Measurements from ENCODE around the gene ZDHHC8.

ZDHHC8 gene

GRCh38 chr22:20129747-20130014, 1.9 kb upstream of the ZDHHC8 start:
- no peak overlapping the region for H2BK12ac ChIP-seq (ENCODE audit: low read length)
- H3K4me2 ChIP-seq (ENCODE audit: insufficient read depth, low read length, poor library complexity, severe bottlenecking), result no peak overlapping the region
- H3K4ac ChIP-seq (ENCODE audit: low read length), result no peak overlapping the region
- H3K4me1 ChIP-seq (ENCODE audit: control insufficient read depth in 2 of 2, insufficient read depth in 1 of 2, low read depth in 1 of 2, low read length in 2 of 2), result peaks cover 8 to 14% of the 10 kb centered on the region in 2 donors
- H2BK120ac ChIP-seq (ENCODE audit: low read depth, low read length), result no peak overlapping the region
- H2BK5ac ChIP-seq (ENCODE audit: low read length), result peak overlapping the region; percentile 32
- H3K9me3 ChIP-seq (replicated peaks in 1 of 2; ENCODE audit: control insufficient read depth in 2 of 2, insufficient read depth in 1 of 2, low read depth in 1 of 2, low read length in 2 of 2), result peaks cover 0 to 4% of the 10 kb centered on the region in 2 donors
- peak overlapping the region; percentile 40 for H3K9ac ChIP-seq (ENCODE audit: low read depth, low read length, poor library complexity)
- H2BK15ac ChIP-seq (ENCODE audit: low read length), result no peak overlapping the region
- H3K18ac ChIP-seq (ENCODE audit: low read length), result peak overlapping the region; percentile 45
- no peak overlapping the region for H3K4me3 ChIP-seq (ENCODE audit: low read length in 2 of 2)
- H3K36me3 ChIP-seq (replicated peaks in 1 of 2; ENCODE audit: control insufficient read depth in 2 of 2, insufficient read depth in 2 of 2, low read length in 2 of 2), result peaks cover 29 to 37% of the 10 kb centered on the region in 2 donors
- no peaks in the 10 kb centered on the region for H3K27me3 ChIP-seq (ENCODE audit: control insufficient read depth in 3 of 3, insufficient read depth in 3 of 3, low read depth in 1 of 3, low read length in 3 of 3)
- H4K91ac ChIP-seq (ENCODE audit: low read depth, low read length, poor library complexity), result no peak overlapping the region
- H3K14ac ChIP-seq (ENCODE audit: low read length), result no peak overlapping the region
- no peak for DNase-seq (ENCODE audit: low spot score)
- H3K27ac ChIP-seq (replicated peaks; ENCODE audit: low read length), result no peak overlapping the region
- peaks cover 11% of the 10 kb centered on the region for H3K79me1 ChIP-seq (ENCODE audit: low read depth, low read length)
- H2AK5ac ChIP-seq (ENCODE audit: low read depth, low read length), result no peak overlapping the region
- no peak overlapping the region for H2AFZ ChIP-seq (ENCODE audit: low read length)
- peak overlapping the region; percentile 96 for H3K23ac ChIP-seq (ENCODE audit: low read depth, low read length, poor library complexity)
- H4K8ac ChIP-seq (ENCODE audit: low read depth, low read length), result peak overlapping the region; percentile 57
- WGBS, 2 donors (ENCODE audit: extremely low coverage in 2 of 2, insufficient read length in 2 of 2, insufficient replicate concordance in 1 of 2), result no CpG with 5 or more reads among the region's 3 CpGs

DNA sequence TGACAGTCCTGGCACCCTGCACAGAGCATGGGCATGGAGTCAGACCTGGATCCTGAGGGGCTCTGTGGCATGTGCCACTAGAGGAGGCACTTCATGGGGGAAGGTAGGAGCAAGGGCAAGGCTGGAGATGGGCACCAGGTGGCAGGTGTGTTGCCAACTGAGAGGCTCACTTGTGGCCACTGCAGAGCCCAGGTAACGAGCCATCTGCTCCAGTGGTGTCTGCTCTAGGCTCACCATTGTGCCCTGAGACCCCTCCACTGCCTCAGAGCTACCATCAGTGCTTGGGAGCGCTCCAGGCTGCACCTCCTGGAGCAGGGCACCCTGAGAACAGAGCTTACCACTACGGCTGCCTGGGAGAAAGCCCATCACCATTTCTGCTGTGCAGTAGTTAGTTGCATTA, 1.3 kb upstream of the ZDHHC8 start:
- no peak overlapping the region for H3K18ac ChIP-seq (ENCODE audit: low read length)
- H3K14ac ChIP-seq (ENCODE audit: low read length), result no peak overlapping the region
- peak overlapping the region; percentile 94 for H2AFZ ChIP-seq (ENCODE audit: low read length)
- no peak overlapping the region for H2BK15ac ChIP-seq (ENCODE audit: low read length)
- no CpG with 5 or more reads among the region's 3 CpGs for WGBS, 2 donors (ENCODE audit: extremely low coverage in 2 of 2, insufficient read length in 2 of 2, insufficient replicate concordance in 1 of 2)
- H4K91ac ChIP-seq (ENCODE audit: low read depth, low read length, poor library complexity), result no peak overlapping the region
- H2BK5ac ChIP-seq (ENCODE audit: low read length), result no peak overlapping the region
- no peak for DNase-seq (ENCODE audit: low spot score)
- H3K9me3 ChIP-seq (replicated peaks in 1 of 2; ENCODE audit: control insufficient read depth in 2 of 2, insufficient read depth in 1 of 2, low read depth in 1 of 2, low read length in 2 of 2), result peaks cover 0 to 4% of the 10 kb centered on the region in 2 donors
- no peak overlapping the region for H3K4ac ChIP-seq (ENCODE audit: low read length)
- H3K23ac ChIP-seq (ENCODE audit: low read depth, low read length, poor library complexity), result peak overlapping the region; percentile 85
- peak overlapping the region in 1 of 2 donors; percentile 84 for H3K4me3 ChIP-seq (ENCODE audit: low read length in 2 of 2)
- peaks cover 8 to 14% of the 10 kb centered on the region in 2 donors for H3K4me1 ChIP-seq (ENCODE audit: control insufficient read depth in 2 of 2, insufficient read depth in 1 of 2, low read depth in 1 of 2, low read length in 2 of 2)
- H2AK5ac ChIP-seq (ENCODE audit: low read depth, low read length), result peak overlapping the region; percentile 88
- H4K8ac ChIP-seq (ENCODE audit: low read depth, low read length), result no peak overlapping the region
- H2BK120ac ChIP-seq (ENCODE audit: low read depth, low read length), result peak overlapping the region; percentile 93
- peaks cover 11% of the 10 kb centered on the region for H3K79me1 ChIP-seq (ENCODE audit: low read depth, low read length)
- no peak overlapping the region for H3K9ac ChIP-seq (ENCODE audit: low read depth, low read length, poor library complexity)
- peak overlapping the region; percentile 65 for H2BK12ac ChIP-seq (ENCODE audit: low read length)
- H3K27ac ChIP-seq (replicated peaks; ENCODE audit: low read length), result peak overlapping the region; percentile 28
- no peak overlapping the region for H3K4me2 ChIP-seq (ENCODE audit: insufficient read depth, low read length, poor library complexity, severe bottlenecking)
- peaks cover 25 to 31% of the 10 kb centered on the region in 2 donors for H3K36me3 ChIP-seq (replicated peaks in 1 of 2; ENCODE audit: control insufficient read depth in 2 of 2, insufficient read depth in 2 of 2, low read length in 2 of 2)
- no peaks in the 10 kb centered on the region for H3K27me3 ChIP-seq (ENCODE audit: control insufficient read depth in 3 of 3, insufficient read depth in 3 of 3, low read depth in 1 of 3, low read length in 3 of 3)

DNA sequence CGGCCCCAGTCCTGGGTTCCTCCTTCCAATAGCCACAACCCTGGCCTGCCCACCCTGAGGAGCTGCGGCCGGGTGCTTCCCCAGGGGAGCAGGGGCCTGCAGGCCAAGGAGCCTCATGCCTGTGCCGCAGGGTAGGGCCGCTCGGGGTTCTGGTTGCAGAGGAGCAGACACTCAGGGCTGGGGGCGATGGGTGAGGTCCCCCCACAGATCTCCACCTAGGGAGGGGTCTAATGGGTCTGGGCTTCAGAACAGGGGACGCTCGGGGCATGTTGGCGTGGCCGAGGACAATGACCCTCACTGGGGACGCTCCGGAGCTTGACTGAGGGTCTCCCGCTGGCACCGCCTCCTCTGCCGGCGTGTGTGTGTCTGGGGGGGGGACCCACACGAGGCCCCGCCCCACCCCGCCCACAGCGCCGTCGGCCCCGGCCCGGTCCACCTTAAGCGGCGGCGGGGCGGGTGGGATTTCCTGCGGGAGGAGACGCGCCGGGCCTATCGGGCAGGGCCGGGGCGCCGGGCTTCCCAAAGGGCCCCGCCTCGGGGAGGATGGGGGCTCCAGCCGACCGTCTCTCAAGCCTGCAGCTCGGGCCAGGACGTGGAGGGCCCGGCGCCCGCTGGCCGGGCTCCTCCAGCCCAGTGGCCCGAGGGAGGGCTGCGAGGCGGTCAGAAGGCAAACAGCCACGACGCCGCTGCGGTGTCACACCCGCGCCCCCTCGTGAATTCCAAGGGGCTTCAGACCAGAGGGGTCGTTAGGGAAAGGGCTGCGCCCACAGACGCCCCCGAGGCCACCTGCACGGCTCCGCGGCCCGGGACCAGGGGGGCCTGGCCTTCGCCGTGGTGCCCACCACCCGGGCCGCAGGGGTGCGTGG, 640 bp upstream of the ZDHHC8 start:
- H3K27me3 ChIP-seq (ENCODE audit: control insufficient read depth in 3 of 3, insufficient read depth in 3 of 3, low read depth in 1 of 3, low read length in 3 of 3), result no peaks in the 10 kb centered on the region
- H2BK15ac ChIP-seq (ENCODE audit: low read length), result peak overlapping the region; percentile 85
- H3K4me2 ChIP-seq (ENCODE audit: insufficient read depth, low read length, poor library complexity, severe bottlenecking), result peak overlapping the region; percentile 94
- peak overlapping the region; percentile 94 for H2AFZ ChIP-seq (ENCODE audit: low read length)
- WGBS, 2 donors (ENCODE audit: extremely low coverage in 2 of 2, insufficient read length in 2 of 2, insufficient replicate concordance in 1 of 2), result no CpG with 5 or more reads among the region's 70 CpGs
- H3K4me3 ChIP-seq (ENCODE audit: low read length in 2 of 2), result peak overlapping the region; percentile 84 to 97
- peak overlapping the region; percentile 21 for H3K14ac ChIP-seq (ENCODE audit: low read length)
- peaks cover 0 to 4% of the 10 kb centered on the region in 2 donors for H3K9me3 ChIP-seq (replicated peaks in 1 of 2; ENCODE audit: control insufficient read depth in 2 of 2, insufficient read depth in 1 of 2, low read depth in 1 of 2, low read length in 2 of 2)
- peak overlapping the region; percentile 40 for H3K4ac ChIP-seq (ENCODE audit: low read length)
- peak overlapping the region; percentile 88 for H2AK5ac ChIP-seq (ENCODE audit: low read depth, low read length)
- peak; percentile 74 for DNase-seq (ENCODE audit: low spot score)
- no peak overlapping the region for H4K91ac ChIP-seq (ENCODE audit: low read depth, low read length, poor library complexity)
- peak overlapping the region; percentile 82 for H3K27ac ChIP-seq (replicated peaks; ENCODE audit: low read length)
- H2BK12ac ChIP-seq (ENCODE audit: low read length), result peak overlapping the region; percentile 65
- H3K9ac ChIP-seq (ENCODE audit: low read depth, low read length, poor library complexity), result peak overlapping the region; percentile 77
- peaks cover 14% of the 10 kb centered on the region for H3K79me1 ChIP-seq (ENCODE audit: low read depth, low read length)
- H3K36me3 ChIP-seq (replicated peaks in 1 of 2; ENCODE audit: control insufficient read depth in 2 of 2, insufficient read depth in 2 of 2, low read length in 2 of 2), result peaks cover 18 to 25% of the 10 kb centered on the region in 2 donors
- H3K18ac ChIP-seq (ENCODE audit: low read length), result peak overlapping the region; percentile 97
- H3K4me1 ChIP-seq (ENCODE audit: control insufficient read depth in 2 of 2, insufficient read depth in 1 of 2, low read depth in 1 of 2, low read length in 2 of 2), result peaks cover 8 to 14% of the 10 kb centered on the region in 2 donors
- H2BK120ac ChIP-seq (ENCODE audit: low read depth, low read length), result peak overlapping the region; percentile 93
- no peak overlapping the region for H2BK5ac ChIP-seq (ENCODE audit: low read length)
- peak overlapping the region; percentile 85 for H3K23ac ChIP-seq (ENCODE audit: low read depth, low read length, poor library complexity)
- H4K8ac ChIP-seq (ENCODE audit: low read depth, low read length), result no peak overlapping the region

GRCh38 chr22:20131859-20132685, 468 bp downstream of the ZDHHC8 start:
- no peak overlapping the region for H4K91ac ChIP-seq (ENCODE audit: low read depth, low read length, poor library complexity)
- H3K4me3 ChIP-seq (ENCODE audit: low read length in 2 of 2), result peak overlapping the region; percentile 75 to 94
- peak overlapping the region; percentile 75 for H3K4me2 ChIP-seq (ENCODE audit: insufficient read depth, low read length, poor library complexity, severe bottlenecking)
- H3K9ac ChIP-seq (ENCODE audit: low read depth, low read length, poor library complexity), result peak overlapping the region; percentile 97
- no peak for DNase-seq (ENCODE audit: low spot score)
- H3K23ac ChIP-seq (ENCODE audit: low read depth, low read length, poor library complexity), result peak overlapping the region; percentile 95
- H3K14ac ChIP-seq (ENCODE audit: low read length), result peak overlapping the region; percentile 31
- peak overlapping the region; percentile 91 for H2AK5ac ChIP-seq (ENCODE audit: low read depth, low read length)
- peaks cover 0 to 4% of the 10 kb centered on the region in 2 donors for H3K9me3 ChIP-seq (replicated peaks in 1 of 2; ENCODE audit: control insufficient read depth in 2 of 2, insufficient read depth in 1 of 2, low read depth in 1 of 2, low read length in 2 of 2)
- no peak overlapping the region for H3K4ac ChIP-seq (ENCODE audit: low read length)
- peak overlapping the region; percentile 59 for H2BK5ac ChIP-seq (ENCODE audit: low read length)
- peak overlapping the region; percentile 24 for H2BK15ac ChIP-seq (ENCODE audit: low read length)
- H3K27ac ChIP-seq (replicated peaks; ENCODE audit: low read length), result no peak overlapping the region
- H2AFZ ChIP-seq (ENCODE audit: low read length), result peak overlapping the region; percentile 89
- H2BK12ac ChIP-seq (ENCODE audit: low read length), result peak overlapping the region; percentile 68
- WGBS, 2 donors (ENCODE audit: extremely low coverage in 2 of 2, insufficient read length in 2 of 2, insufficient replicate concordance in 1 of 2), result no CpG with 5 or more reads among the region's 72 CpGs
- peaks cover 14% of the 10 kb centered on the region for H3K79me1 ChIP-seq (ENCODE audit: low read depth, low read length)
- H4K8ac ChIP-seq (ENCODE audit: low read depth, low read length), result no peak overlapping the region
- no peak overlapping the region for H2BK120ac ChIP-seq (ENCODE audit: low read depth, low read length)
- peaks cover 10 to 14% of the 10 kb centered on the region in 2 donors for H3K36me3 ChIP-seq (replicated peaks in 1 of 2; ENCODE audit: control insufficient read depth in 2 of 2, insufficient read depth in 2 of 2, low read length in 2 of 2)
- no peaks in the 10 kb centered on the region for H3K27me3 ChIP-seq (ENCODE audit: control insufficient read depth in 3 of 3, insufficient read depth in 3 of 3, low read depth in 1 of 3, low read length in 3 of 3)
- H3K18ac ChIP-seq (ENCODE audit: low read length), result peak overlapping the region; percentile 94
- H3K4me1 ChIP-seq (ENCODE audit: control insufficient read depth in 2 of 2, insufficient read depth in 1 of 2, low read depth in 1 of 2, low read length in 2 of 2), result peaks cover 8 to 14% of the 10 kb centered on the region in 2 donors
